DND-41 (cell line): ENCODE results near the gene FAM83E.

Experiments used
- EZH2 ChIP-seq: IDR thresholded peaks from 3 replicates; pipeline ENCODE4 v1.6.1; 2012; ENCODE audit warnings: borderline replicate concordance, low read depth, mild to moderate bottlenecking, moderate library complexity, low read length, inconsistent platforms; ENCODE audit not compliant: severe bottlenecking
- TF ChIP-seq, protein P1 (sequence below): IDR thresholded peaks from 2 replicates; pipeline ENCODE4 v1.5.1; 2012; ENCODE audit warnings: borderline replicate concordance, low read length, moderate library complexity, mild to moderate bottlenecking; ENCODE audit not compliant: poor library complexity, severe bottlenecking; ENCODE audit errors: extremely low read depth

DNA sequence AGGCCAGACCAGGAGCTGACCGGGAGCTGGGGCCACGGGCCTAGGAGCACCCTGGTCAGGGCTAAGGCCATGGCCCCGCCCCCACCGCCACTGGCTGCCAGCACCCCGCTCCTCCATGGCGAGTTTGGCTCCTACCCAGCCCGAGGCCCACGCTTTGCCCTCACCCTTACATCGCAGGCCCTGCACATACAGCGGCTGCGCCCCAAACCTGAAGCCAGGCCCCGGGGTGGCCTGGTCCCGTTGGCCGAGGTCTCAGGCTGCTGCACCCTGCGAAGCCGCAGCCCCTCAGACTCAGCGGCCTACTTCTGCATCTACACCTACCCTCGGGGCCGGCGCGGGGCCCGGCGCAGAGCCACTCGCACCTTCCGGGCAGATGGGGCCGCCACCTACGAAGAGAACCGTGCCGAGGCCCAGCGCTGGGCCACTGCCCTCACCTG is 11.0 kb upstream of the FAM83E start:
- TF ChIP-seq, protein P1, sequence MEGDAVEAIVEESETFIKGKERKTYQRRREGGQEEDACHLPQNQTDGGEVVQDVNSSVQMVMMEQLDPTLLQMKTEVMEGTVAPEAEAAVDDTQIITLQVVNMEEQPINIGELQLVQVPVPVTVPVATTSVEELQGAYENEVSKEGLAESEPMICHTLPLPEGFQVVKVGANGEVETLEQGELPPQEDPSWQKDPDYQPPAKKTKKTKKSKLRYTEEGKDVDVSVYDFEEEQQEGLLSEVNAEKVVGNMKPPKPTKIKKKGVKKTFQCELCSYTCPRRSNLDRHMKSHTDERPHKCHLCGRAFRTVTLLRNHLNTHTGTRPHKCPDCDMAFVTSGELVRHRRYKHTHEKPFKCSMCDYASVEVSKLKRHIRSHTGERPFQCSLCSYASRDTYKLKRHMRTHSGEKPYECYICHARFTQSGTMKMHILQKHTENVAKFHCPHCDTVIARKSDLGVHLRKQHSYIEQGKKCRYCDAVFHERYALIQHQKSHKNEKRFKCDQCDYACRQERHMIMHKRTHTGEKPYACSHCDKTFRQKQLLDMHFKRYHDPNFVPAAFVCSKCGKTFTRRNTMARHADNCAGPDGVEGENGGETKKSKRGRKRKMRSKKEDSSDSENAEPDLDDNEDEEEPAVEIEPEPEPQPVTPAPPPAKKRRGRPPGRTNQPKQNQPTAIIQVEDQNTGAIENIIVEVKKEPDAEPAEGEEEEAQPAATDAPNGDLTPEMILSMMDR: no peak
- TF ChIP-seq EZH2: no peak
